Body of pancreas (tissue), 4 donors: ENCODE results near the gene ACSF3. TPM values are rescaled to one million over a fixed set of nuclear protein-coding genes. Genes with fewer than 3 reads are reported as not detected.

Source experiments
- ATAC-seq: fragments of 150-250 bp; one replicate; pipeline ENCODE4 v1.9.1; 2016
- DNase-seq, 4 donors: peaks; one replicate each; pipeline ENCODE4 v3.0.0-alpha.2; 2019
- H3K27ac ChIP-seq, 4 donors: fragments of 200-600 bp; sonication (generic); 1 replicate in 3 of 4; 2 replicates in 1 of 4; pipeline versions ENCODE4 v1.5.1 to v1.6.1; 2016 to 2019; ENCODE audit warnings: mild to moderate bottlenecking in 1 of 4, mixed read lengths in 1 of 4, moderate library complexity in 1 of 4
- H3K27me3 ChIP-seq, 2 donors: fragments of 200-600 bp; sonication (generic); one replicate each; pipeline ENCODE4 v1.6.0; 2016; ENCODE audit warnings: mild to moderate bottlenecking in 1 of 2
- H3K36me3 ChIP-seq, 2 donors: fragments of 200-600 bp; sonication (generic); replicated peaks in 1 of 2; 2 replicates each; pipeline ENCODE4 v1.5.1; 2016; ENCODE audit warnings: low read depth in 2 of 2; ENCODE audit not compliant: insufficient read depth in 1 of 2
- H3K4me1 ChIP-seq: fragments of 200-600 bp; sonication (generic); one replicate; pipeline ENCODE4 v1.6.0; 2016
- H3K4me3 ChIP-seq, 2 donors: fragments of 200-600 bp; sonication (generic); 1 replicate in 1 of 2; 2 replicates in 1 of 2; pipeline ENCODE4 v1.5.1; 2016 to 2019
- H3K9me3 ChIP-seq, 3 donors: fragments of 200-600 bp; sonication (generic); 1 replicate in 2 of 3; 2 replicates in 1 of 3; pipeline ENCODE4 v1.5.1; 2016
- POLR2A ChIP-seq, 3 donors: fragments of 450-650 bp; IDR thresholded peaks; one replicate each; pipeline ENCODE4 v1.6.1; 2016; ENCODE audit warnings: antibody characterized with exemption in 3 of 3, mild to moderate bottlenecking in 2 of 3
- WGBS, 2 donors: methylation state at CpG; one replicate each; pipeline ENCODE4 v1.1.5; 2017; 5-methylcytosine and 5-hydroxymethylcytosine counted together
- intact Hi-C: fragments of 100-400 bp; cut with DNase I; formaldehyde crosslinking; loops from one replicate; pipeline ENCODE4 v1.15.1; 2023
- total RNA-seq, 2 donors: library from RNA; depleted of rRNA; stranded (reverse); fragments of >200 nt; gene quantifications; one replicate each; pipeline ENCODE4 v1.1.0, GENCODE V29; 2016
- TF ChIP-seq, protein P1 (sequence below), 7 experiments: fragments of 450-650 bp in 4 of 7; fragments of 200-600 bp in 3 of 7; sonication (generic) in 3 of 7; IDR thresholded peaks; one replicate each; pipeline ENCODE4 v1.5.1; 2016 to 2019; ENCODE audit warnings: antibody characterized with exemption in 7 of 7

The ACSF3 gene
- total RNA-seq, 2 donors from 2014 or later: 22.1 to 48.8 TPM

DNA sequence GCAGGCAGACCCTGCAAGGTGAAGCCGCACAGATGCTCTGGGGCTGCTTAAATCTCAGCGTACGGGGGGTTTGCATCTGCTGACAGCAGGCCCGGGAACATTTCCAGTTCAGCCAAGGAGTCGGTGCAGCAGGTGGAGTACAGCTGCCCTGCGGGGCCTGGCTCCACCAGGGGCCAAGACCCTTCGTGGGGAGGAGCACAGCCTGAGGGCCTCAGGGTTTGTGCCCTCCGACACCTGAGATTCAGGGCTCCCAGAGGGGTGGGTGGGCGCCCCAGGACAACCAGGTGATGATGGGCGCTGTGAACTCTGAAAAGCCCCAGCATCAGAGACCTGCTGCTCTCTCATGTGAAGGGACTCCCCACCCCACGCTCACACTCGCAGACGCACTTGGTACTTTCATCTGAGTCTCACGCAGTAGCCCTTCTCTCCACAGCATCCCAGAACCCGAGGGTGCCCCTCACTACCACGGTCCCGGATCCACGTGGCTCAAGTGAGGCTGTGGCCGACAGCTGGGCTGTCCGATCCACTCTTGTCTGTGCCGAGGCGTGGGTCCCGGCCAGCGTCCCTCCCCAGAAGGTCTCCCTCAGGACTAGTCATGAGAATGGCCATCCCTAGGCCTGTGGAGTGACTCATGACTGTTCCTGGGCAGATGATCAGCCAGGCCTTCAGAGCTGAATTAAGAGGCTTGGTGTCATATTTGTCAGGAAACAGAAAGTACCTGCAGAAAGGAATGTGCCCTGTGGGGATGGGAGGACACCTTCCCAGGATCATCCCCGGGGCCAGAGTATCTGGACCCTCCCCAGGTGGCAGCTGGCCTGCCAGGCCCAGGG is 29.6 kb downstream of the ACSF3 start:
- Histone ChIP-seq H3K4me1 (no peaks in the 10 kb centered on the region), H3K36me3 (peaks cover 0 to 5% of the 10 kb centered on the region in 2 donors), H3K9me3 (no peaks in the 10 kb centered on the region), H3K27ac (no peak overlapping the region), H3K27me3 (no peaks in the 10 kb centered on the region), H3K4me3 (no peak overlapping the region)
- ATAC-seq (no peak), DNase-seq (no peak)
- 88 to 93% methylated on average over 11 to 24 of the region's 25 CpGs for WGBS, 2 donors
- TF ChIP-seq, protein P1, sequence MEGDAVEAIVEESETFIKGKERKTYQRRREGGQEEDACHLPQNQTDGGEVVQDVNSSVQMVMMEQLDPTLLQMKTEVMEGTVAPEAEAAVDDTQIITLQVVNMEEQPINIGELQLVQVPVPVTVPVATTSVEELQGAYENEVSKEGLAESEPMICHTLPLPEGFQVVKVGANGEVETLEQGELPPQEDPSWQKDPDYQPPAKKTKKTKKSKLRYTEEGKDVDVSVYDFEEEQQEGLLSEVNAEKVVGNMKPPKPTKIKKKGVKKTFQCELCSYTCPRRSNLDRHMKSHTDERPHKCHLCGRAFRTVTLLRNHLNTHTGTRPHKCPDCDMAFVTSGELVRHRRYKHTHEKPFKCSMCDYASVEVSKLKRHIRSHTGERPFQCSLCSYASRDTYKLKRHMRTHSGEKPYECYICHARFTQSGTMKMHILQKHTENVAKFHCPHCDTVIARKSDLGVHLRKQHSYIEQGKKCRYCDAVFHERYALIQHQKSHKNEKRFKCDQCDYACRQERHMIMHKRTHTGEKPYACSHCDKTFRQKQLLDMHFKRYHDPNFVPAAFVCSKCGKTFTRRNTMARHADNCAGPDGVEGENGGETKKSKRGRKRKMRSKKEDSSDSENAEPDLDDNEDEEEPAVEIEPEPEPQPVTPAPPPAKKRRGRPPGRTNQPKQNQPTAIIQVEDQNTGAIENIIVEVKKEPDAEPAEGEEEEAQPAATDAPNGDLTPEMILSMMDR (IDR thresholded peaks at IDR 0.05): no peak
- TF ChIP-seq POLR2A (IDR thresholded peaks at IDR 0.05): no peak
- intact Hi-C loops: no loop called here

DNA sequence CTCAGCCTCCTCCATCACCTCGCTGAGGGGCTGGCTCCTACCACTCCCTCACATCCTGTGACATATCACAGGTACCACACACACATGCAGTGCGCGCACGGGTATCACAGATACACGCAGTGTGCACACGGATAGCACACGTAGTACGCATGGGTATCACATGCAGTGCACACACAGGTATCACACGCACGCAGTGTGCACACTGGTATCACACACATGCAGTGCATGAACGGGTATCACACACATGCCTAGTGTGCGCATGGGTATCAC is 30.1 kb downstream of the ACSF3 start:
- intact Hi-C loops: no loop called here
- 88 to 96% methylated on average over 12 of the region's 12 CpGs for WGBS, 2 donors
- Histone ChIP-seq H3K4me1 (no peaks in the 10 kb centered on the region), H3K4me3 (no peak overlapping the region), H3K9me3 (no peaks in the 10 kb centered on the region), H3K36me3 (peaks cover 0 to 5% of the 10 kb centered on the region in 2 donors), H3K27me3 (no peaks in the 10 kb centered on the region), H3K27ac (no peak overlapping the region)
- DNase-seq (no peak), ATAC-seq (no peak)
- TF ChIP-seq, protein P1 (IDR thresholded peaks at IDR 0.05): no peak
- TF ChIP-seq POLR2A (IDR thresholded peaks at IDR 0.05): no peak

DNA sequence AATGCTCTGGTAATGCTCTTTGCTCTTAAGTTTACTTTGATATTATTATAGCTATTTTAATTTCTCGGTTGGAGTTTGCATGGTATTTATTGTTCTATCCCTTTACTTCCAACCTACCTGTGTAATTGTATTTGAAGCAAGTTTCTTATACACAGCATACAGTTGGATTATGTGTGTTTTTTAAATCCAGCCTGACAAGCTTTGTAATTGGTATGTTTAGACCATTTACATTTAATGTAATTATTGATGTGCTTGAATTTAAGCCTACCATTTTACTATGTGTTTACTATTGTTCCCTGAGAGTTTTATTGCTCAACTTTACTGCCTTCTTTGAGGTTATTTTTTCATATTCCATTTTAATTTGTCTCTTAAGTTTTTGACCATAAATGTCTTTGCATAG is 35.7 kb downstream of the ACSF3 start:
- TF ChIP-seq, protein P1 (IDR thresholded peaks at IDR 0.05): no peak
- TF ChIP-seq POLR2A (IDR thresholded peaks at IDR 0.05): no peak
- ATAC-seq (no peak), DNase-seq (no peak)
- Histone ChIP-seq H3K36me3 (peaks cover 0 to 3% of the 10 kb centered on the region in 2 donors), H3K9me3 (peaks cover 0 to 5% (median 0%) of the 10 kb centered on the region in 3 donors), H3K27ac (no peak overlapping the region), H3K4me3 (no peak overlapping the region), H3K27me3 (no peaks in the 10 kb centered on the region), H3K4me1 (no peaks in the 10 kb centered on the region)
- intact Hi-C loops: no loop called here
- 92 to 97% methylated on average over 1 of the region's 1 CpG for WGBS, 2 donors

DNA sequence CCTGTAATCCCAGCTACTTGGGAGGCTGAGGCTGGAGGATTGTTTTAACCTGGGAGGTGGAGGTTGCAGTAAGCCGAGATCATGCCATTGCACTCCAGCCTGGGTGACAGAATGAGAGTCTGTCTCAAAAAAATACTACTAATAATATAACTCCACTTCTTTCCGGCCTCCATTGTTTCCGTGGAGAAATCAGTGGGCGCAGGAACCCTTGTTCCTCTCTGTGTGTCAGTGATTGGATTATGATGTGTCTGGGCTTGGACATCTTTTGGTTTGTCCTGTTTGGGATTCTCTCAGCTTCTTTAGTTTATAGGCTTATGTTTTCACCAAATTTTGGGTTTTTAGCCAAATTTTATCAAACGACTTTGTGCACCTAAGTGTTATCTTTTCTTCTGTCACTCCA is 36.8 kb downstream of the ACSF3 start:
- Histone ChIP-seq H3K9me3 (peaks cover 0 to 5% (median 0%) of the 10 kb centered on the region in 3 donors), H3K27ac (no peak overlapping the region), H3K4me1 (no peaks in the 10 kb centered on the region), H3K36me3 (peaks cover 0 to 3% of the 10 kb centered on the region in 2 donors), H3K4me3 (no peak overlapping the region), H3K27me3 (no peaks in the 10 kb centered on the region)
- WGBS, 2 donors: 92 to 93% methylated on average over 5 of the region's 5 CpGs
- DNase-seq (no peak), ATAC-seq (no peak)
- intact Hi-C loops: no loop called here
- TF ChIP-seq POLR2A (IDR thresholded peaks at IDR 0.05): no peak
- TF ChIP-seq, protein P1 (IDR thresholded peaks at IDR 0.05): no peak

DNA sequence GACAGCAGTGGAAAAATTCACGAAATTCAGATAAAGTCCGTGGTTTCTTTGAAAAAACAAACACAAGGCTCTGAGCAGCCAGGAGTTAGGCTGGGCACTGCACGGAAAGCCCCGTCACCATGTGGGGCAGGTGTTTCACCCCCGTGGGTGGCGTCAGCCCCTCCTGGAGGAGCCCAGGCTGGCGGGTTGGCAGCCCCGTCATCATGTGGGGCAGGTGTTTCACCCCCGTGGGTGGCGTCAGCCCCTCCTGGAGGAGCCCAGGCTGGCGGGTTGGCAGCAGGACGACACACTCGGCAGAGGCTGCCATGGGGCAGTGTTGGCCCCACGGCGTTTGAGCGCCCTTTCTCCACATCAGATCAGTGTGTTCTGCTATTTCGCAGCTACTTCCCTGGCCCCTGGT is 38.1 kb downstream of the ACSF3 start:
- DNase-seq (peak in 1 of 4 donors; percentile 4), ATAC-seq (no peak)
- TF ChIP-seq, protein P1 (IDR thresholded peaks at IDR 0.05): no peak
- no peak for TF ChIP-seq POLR2A (IDR thresholded peaks at IDR 0.05)
- intact Hi-C loops: no loop called here
- Histone ChIP-seq H3K4me3 (no peak overlapping the region), H3K36me3 (peaks cover 0 to 3% of the 10 kb centered on the region in 2 donors), H3K9me3 (peaks cover 0 to 5% (median 0%) of the 10 kb centered on the region in 3 donors), H3K27ac (no peak overlapping the region), H3K4me1 (no peaks in the 10 kb centered on the region), H3K27me3 (no peaks in the 10 kb centered on the region)
- WGBS, 2 donors: 74 to 82% methylated on average over 3 to 17 of the region's 17 CpGs
